Measurements from ENCODE around the gene MCM3AP.

Gene MCM3AP

DNA sequence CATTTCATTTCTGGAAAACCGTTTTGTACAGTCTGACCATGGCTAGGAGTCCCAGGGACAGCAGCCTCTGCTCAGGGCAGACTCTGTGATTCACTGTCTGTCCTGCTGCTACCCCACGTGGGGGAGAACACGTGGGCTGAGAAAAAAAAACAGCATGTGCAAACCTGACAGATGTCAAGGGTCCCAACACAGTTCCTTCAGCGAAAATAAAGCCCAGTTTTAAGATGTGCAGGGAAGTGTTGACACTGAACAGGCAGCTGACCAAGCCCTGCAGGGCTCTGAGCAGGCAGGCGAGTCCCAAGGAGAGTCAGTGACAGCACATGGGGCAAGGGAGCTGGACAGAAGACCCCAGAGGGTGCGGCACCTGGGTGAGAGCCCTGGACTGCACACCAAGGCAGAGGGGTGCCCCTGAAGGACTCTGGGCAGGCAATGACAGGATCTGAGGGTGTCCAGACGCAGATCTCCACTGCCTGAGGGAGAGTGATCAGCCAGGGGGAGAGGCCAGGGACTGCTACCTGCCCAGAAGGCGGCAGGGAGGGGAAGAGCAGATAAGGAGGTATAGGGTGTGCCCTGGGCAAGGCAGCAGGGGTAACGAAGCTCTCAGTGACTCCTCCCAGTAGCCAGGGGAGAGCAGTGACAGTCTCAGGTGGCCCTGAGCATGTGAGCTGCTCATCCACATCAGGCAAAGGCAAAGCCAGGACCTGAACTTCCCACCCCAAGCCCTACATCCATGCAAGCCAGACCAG, 96.0 kb downstream of the MCM3AP start:
- in situ Hi-C loops (cut with MboI; ENCODE audit: low sequenced_read_pairs): no loop called here

GRCh38 chr21:46188226-46189212, 96.9 kb downstream of the MCM3AP start:
- in situ Hi-C loops (cut with MboI; ENCODE audit: low sequenced_read_pairs): no loop called here

DNA sequence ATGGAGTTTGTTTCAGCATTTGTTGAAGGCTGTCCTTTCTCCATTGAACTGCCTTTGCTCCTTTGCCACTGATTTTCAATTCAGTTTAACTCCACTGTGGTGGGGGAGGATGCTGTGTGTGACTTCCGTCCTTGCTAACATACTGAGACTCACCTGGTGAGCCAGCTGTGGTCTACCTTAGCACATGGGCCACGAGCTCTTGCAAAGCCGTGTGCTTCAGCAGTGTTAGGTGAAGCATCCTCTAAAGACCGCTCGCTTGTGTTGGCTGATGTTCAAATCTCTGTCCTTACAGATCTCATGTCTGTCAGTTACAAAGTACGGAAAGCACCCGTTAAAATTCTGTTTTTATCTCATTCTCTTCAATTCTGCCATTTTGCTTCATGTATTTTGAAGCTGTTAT, 97.6 kb downstream of the MCM3AP start:
- in situ Hi-C loops (cut with MboI; ENCODE audit: low sequenced_read_pairs): no loop called here

GRCh38 chr21:46187261-46187660, 98.2 kb downstream of the MCM3AP start:
- in situ Hi-C loops (cut with MboI; ENCODE audit: low sequenced_read_pairs): no loop called here

DNA sequence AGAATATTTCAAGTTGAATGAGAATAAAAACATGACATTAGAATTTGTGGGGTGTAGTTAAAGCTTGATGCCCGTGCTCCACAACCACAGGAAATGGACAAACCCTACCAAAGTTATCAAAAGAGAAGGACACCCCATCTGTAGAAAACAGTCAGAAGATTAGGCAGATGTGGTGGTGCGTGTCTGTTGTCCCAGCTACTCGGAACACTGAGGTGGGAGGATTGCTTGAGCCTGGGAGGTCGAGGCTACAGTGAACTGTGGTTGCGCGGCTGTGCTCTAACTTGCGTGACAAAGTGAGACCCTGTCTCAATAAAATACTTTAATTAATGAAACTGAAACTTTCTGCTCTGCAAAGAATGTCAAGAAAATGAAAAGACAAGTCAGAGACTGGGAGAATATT, 99.7 kb downstream of the MCM3AP start:
- in situ Hi-C loops (cut with MboI; ENCODE audit: low sequenced_read_pairs): no loop called here

Measured in HL-60/S4 treated with phorbol 12-myristate 13-acetate at 8.2 ng/mL for 4 days and 3 days (cell line).